GM10266 (cell line): ENCODE results near the gene EIF4G3.

ENCODE experiments used
- DNase-seq: peaks from one replicate; pipeline ENCODE4 v3.0.0; 2012; ENCODE audit errors: extremely low spot score
- CTCF ChIP-seq: IDR thresholded peaks from 2 replicates; pipeline ENCODE4 v1.5.1; 2012; ENCODE audit warnings: mild to moderate bottlenecking, low read depth; ENCODE audit not compliant: control insufficient read depth, insufficient read depth; ENCODE audit errors: missing control alignments

EIF4G3 gene

GRCh38 chr1:20834192-20834591, 342.5 kb downstream of the EIF4G3 start:
- no peak for DNase-seq
- no peak for TF ChIP-seq CTCF

GRCh38 chr1:20830378-20830777, 346.3 kb downstream of the EIF4G3 start:
- no peak for TF ChIP-seq CTCF
- DNase-seq, result no peak

GRCh38 chr1:20829946-20830345, 346.8 kb downstream of the EIF4G3 start:
- no peak for DNase-seq
- TF ChIP-seq CTCF, result no peak

GRCh38 chr1:20829531-20829930, 347.2 kb downstream of the EIF4G3 start:
- DNase-seq, result no peak
- TF ChIP-seq CTCF, result no peak

GRCh38 chr1:20823845-20824244, 352.9 kb downstream of the EIF4G3 start:
- TF ChIP-seq CTCF, result no peak
- DNase-seq, result no peak

- no peak for DNase-seq
- TF ChIP-seq CTCF, result no peak
These were observed 355.2 kb downstream of the EIF4G3 start for GRCh38 chr1:20821466-20821865.

- no peak for TF ChIP-seq CTCF
- no peak for DNase-seq
These were observed 356.9 kb downstream of the EIF4G3 start for GRCh38 chr1:20819818-20820217.
